Measurements from ENCODE around the gene LRRC4.
A peak's percentile ranks its signal among the peaks of the same experiment; 100 is the strongest.

LRRC4 gene

GRCh38 chr7:128022631-128023532 is 8.4 kb downstream of the LRRC4 start:
- Histone ChIP-seq H3K4me2 (ENCODE audit: low read length) (no peak overlapping the region), H2AFZ (no peak overlapping the region), H3K27ac (peak overlapping the region; percentile 60), H3K27me3 (ENCODE audit: control insufficient read depth, insufficient read depth, low read length) (no peaks in the 10 kb centered on the region), H3K9ac (no peak overlapping the region), H3K4me1 (peaks cover 70% of the 10 kb centered on the region), H3K4me3 (ENCODE audit: low read depth, low read length) (no peak overlapping the region), H3K9me3 (ENCODE audit: control insufficient read depth, low read length) (no peaks in the 10 kb centered on the region), H3K79me2 (peaks cover 6% of the 10 kb centered on the region), H3K36me3 (ENCODE audit: control insufficient read depth, insufficient read depth, low read length) (no peaks in the 10 kb centered on the region)
- TF ChIP-seq CTCF (IDR thresholded peaks at IDR 0.05), result no peak

- Histone ChIP-seq H3K4me2 (ENCODE audit: low read length) (peak overlapping the region; percentile 32), H3K36me3 (ENCODE audit: control insufficient read depth, insufficient read depth, low read length) (no peaks in the 10 kb centered on the region), H3K27me3 (ENCODE audit: control insufficient read depth, insufficient read depth, low read length) (no peaks in the 10 kb centered on the region), H3K4me3 (ENCODE audit: low read depth, low read length) (no peak overlapping the region), H3K79me2 (peaks cover 6% of the 10 kb centered on the region), H3K9me3 (ENCODE audit: control insufficient read depth, low read length) (no peaks in the 10 kb centered on the region), H2AFZ (no peak overlapping the region), H3K9ac (no peak overlapping the region), H3K27ac (peak overlapping the region; percentile 60), H3K4me1 (peaks cover 68% of the 10 kb centered on the region)
- TF ChIP-seq CTCF (IDR thresholded peaks at IDR 0.05), result no peak
Observed at GRCh38 chr7:128021366-128021765, 9.9 kb downstream of the LRRC4 start.

- H3K79me2 ChIP-seq, result peaks cover 6% of the 10 kb centered on the region
- no peak for TF ChIP-seq CTCF (IDR thresholded peaks at IDR 0.05)
- H3K4me3 ChIP-seq (ENCODE audit: low read depth, low read length), result no peak overlapping the region
- H3K4me1 ChIP-seq, result peaks cover 58% of the 10 kb centered on the region
- H3K9ac ChIP-seq, result no peak overlapping the region
- H2AFZ ChIP-seq, result no peak overlapping the region
- H3K4me2 ChIP-seq (ENCODE audit: low read length), result no peak overlapping the region
- no peaks in the 10 kb centered on the region for H3K9me3 ChIP-seq (ENCODE audit: control insufficient read depth, low read length)
- H3K27ac ChIP-seq, result no peak overlapping the region
- H3K36me3 ChIP-seq (ENCODE audit: control insufficient read depth, insufficient read depth, low read length), result no peaks in the 10 kb centered on the region
- H3K27me3 ChIP-seq (ENCODE audit: control insufficient read depth, insufficient read depth, low read length), result no peaks in the 10 kb centered on the region
Observed at GRCh38 chr7:128020159-128020558, 11.1 kb downstream of the LRRC4 start.

- Histone ChIP-seq H3K79me2 (peaks cover 6% of the 10 kb centered on the region), H2AFZ (no peak overlapping the region), H3K4me2 (ENCODE audit: low read length) (no peak overlapping the region), H3K27ac (no peak overlapping the region), H3K9me3 (ENCODE audit: control insufficient read depth, low read length) (no peaks in the 10 kb centered on the region), H3K9ac (no peak overlapping the region), H3K36me3 (ENCODE audit: control insufficient read depth, insufficient read depth, low read length) (no peaks in the 10 kb centered on the region), H3K4me1 (peaks cover 54% of the 10 kb centered on the region), H3K4me3 (ENCODE audit: low read depth, low read length) (no peak overlapping the region), H3K27me3 (ENCODE audit: control insufficient read depth, insufficient read depth, low read length) (no peaks in the 10 kb centered on the region)
- TF ChIP-seq CTCF (IDR thresholded peaks at IDR 0.05), result no peak
Observed at GRCh38 chr7:128019288-128019687, 11.9 kb downstream of the LRRC4 start.
